ENCODE measurements around the gene HGS. TPM values are rescaled to one million over a fixed set of nuclear protein-coding genes. Genes with fewer than 3 reads are reported as not detected.
"Not testable (repeated sequence)": the region's sequence is repeated elsewhere in the genome, so short reads cannot be mapped to it uniquely, and the experiment has no call there.

HGS gene
- total RNA-seq, 4 donors from 2014 or later, result 91.0 to 181 (median 107) TPM

DNA sequence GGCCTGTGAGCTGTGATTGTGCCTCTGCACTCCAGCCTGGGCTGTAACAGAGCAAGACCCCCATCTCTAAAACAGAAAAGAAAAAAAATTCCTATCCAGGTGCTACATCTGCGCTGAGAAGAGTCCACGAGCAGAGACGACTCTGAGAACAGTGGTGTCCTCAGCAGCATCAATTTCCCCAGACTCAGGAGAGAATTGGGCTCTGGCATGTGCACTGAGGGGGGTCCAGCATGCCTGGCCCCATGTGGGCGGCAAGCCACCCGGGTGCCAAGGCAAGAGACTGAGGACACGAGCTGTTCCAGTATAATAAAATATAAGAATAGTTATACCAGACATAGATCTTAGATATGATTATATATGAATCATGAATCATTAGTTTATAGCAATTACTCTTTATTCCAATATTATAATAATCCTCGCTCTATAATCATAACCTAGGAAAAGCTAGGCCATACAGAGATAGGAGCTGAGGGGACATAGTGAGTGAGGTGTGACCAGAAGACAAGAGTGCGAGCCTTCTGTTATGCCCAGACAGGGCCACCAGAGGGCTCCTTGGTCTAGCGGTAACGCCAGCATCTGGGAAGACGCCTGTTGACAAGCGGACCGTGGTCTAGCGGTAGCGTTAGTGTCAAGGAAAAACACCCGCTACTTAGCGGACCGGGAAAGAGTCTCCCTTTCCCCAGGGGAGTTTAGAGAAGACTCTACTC, 8.1 kb upstream of the HGS start:
- not testable (repeated sequence) for DNase-seq (ENCODE audit: low spot score in 2 of 2)
- H3K36me3 ChIP-seq, result peaks cover 45% of the 10 kb centered on the region
- 43% methylated on average over 18 of the region's 18 CpGs for WGBS

DNA sequence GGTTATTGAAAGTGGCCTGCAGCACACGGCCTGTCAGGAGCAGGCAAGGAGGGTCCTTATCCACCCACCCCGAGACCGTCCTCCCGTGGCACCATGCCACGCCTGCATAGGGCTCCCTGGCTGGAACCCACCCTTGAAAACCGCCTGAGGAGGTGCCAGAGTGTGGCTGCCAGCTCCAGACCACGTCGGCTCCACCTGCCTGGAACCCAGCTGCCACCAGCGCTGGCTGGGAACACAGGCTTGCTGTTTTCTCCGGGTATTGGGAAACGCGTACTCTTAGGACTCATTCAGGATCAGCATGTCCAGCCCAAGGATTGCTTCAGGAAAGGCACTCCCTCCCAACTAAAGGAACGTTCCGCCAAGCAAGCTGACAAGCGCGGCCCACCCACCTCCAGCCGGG, 6.9 kb upstream of the HGS start:
- no peak for TF ChIP-seq POLR2A (IDR thresholded peaks at IDR 0.05)
- TF ChIP-seq EP300 (IDR thresholded peaks at IDR 0.05), result no peak
- TF ChIP-seq, protein P1, sequence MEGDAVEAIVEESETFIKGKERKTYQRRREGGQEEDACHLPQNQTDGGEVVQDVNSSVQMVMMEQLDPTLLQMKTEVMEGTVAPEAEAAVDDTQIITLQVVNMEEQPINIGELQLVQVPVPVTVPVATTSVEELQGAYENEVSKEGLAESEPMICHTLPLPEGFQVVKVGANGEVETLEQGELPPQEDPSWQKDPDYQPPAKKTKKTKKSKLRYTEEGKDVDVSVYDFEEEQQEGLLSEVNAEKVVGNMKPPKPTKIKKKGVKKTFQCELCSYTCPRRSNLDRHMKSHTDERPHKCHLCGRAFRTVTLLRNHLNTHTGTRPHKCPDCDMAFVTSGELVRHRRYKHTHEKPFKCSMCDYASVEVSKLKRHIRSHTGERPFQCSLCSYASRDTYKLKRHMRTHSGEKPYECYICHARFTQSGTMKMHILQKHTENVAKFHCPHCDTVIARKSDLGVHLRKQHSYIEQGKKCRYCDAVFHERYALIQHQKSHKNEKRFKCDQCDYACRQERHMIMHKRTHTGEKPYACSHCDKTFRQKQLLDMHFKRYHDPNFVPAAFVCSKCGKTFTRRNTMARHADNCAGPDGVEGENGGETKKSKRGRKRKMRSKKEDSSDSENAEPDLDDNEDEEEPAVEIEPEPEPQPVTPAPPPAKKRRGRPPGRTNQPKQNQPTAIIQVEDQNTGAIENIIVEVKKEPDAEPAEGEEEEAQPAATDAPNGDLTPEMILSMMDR (IDR thresholded peaks at IDR 0.05), result no peak
- TF ChIP-seq POLR2AphosphoS5 (IDR thresholded peaks at IDR 0.05), result no peak
- H3K36me3 ChIP-seq, result peaks cover 36% of the 10 kb centered on the region
- WGBS, result 85% methylated on average over 10 of the region's 17 CpGs
- no peak for DNase-seq (ENCODE audit: low spot score in 2 of 2)
- H3K27me3 ChIP-seq, result no peaks in the 10 kb centered on the region
- no peaks in the 10 kb centered on the region for H3K9me3 ChIP-seq
- no peak overlapping the region for H3K4me3 ChIP-seq
- peak overlapping the region; percentile 45 for H3K27ac ChIP-seq
- H3K4me1 ChIP-seq, result peaks cover 3% of the 10 kb centered on the region

More for the DNA sequence above, 8.1 kb upstream of the HGS start:
- H3K9me3 ChIP-seq, H3K27ac ChIP-seq, H3K4me3 ChIP-seq, H3K27me3 ChIP-seq, H3K4me1 ChIP-seq: not testable (repeated sequence)
- TF ChIP-seq, protein P1 (IDR thresholded peaks at IDR 0.05), result peak; percentile 54 to 79

DNA sequence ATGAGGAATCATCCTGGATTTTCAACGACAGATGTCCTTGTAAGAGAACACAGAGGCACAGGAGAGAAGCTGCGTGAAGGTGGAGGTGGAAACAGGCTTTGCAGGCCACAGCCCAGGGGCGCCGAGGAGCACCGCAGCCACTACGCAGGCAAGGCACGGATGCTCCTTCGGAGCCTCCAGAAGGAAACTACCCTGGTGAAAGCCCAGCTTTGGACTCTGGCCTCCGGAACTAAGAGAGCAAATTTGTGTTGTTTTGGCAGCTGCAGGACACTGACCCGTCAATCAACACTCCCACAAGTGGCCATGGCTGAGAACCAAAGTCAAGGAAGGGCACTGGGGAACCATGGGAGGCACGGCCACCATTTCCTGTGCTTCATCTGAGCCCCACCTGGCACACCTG, 3.7 kb upstream of the HGS start:
- WGBS, result 84% methylated on average over 11 of the region's 11 CpGs
- peaks cover 24% of the 10 kb centered on the region for H3K4me1 ChIP-seq
- no peak for DNase-seq (ENCODE audit: low spot score in 2 of 2)
- H3K27me3 ChIP-seq, result no peaks in the 10 kb centered on the region
- no peak overlapping the region for H3K27ac ChIP-seq
- peaks cover 5% of the 10 kb centered on the region for H3K36me3 ChIP-seq
- H3K9me3 ChIP-seq, result no peaks in the 10 kb centered on the region
- no peak overlapping the region for H3K4me3 ChIP-seq
- no peak for TF ChIP-seq POLR2A (IDR thresholded peaks at IDR 0.05)
- no peak for TF ChIP-seq EP300 (IDR thresholded peaks at IDR 0.05)
- TF ChIP-seq POLR2AphosphoS5 (IDR thresholded peaks at IDR 0.05), result no peak
- TF ChIP-seq, protein P1 (IDR thresholded peaks at IDR 0.05), result no peak

DNA sequence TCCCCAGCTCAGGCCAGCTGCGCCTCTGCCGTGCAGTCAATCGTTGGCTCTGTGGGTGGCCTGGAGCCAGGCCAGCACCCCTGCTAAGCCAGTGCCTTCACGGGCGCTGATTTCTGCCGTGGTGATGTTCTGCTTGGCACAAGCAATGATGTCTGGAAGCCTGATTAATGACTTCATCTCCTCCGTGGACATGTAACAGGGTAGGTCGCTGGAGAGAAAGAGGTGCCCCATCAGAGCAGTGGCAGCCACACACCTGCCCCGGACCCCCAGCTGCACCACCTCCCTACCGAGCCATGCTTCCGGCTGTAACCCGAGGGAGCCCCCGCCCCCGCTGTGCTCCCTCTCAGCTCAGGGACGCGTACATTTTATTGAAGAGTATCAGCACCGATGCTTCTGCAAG, 2.1 kb upstream of the HGS start:
- no peaks in the 10 kb centered on the region for H3K9me3 ChIP-seq
- H3K27ac ChIP-seq, result no peak overlapping the region
- peaks cover 36% of the 10 kb centered on the region for H3K4me1 ChIP-seq
- H3K36me3 ChIP-seq, result peaks cover 14% of the 10 kb centered on the region
- DNase-seq (ENCODE audit: low spot score in 2 of 2), result peak in 1 of 2 donors; percentile 57
- TF ChIP-seq POLR2A (IDR thresholded peaks at IDR 0.05) (no peak), POLR2AphosphoS5 (IDR thresholded peaks at IDR 0.05) (no peak), EP300 (IDR thresholded peaks at IDR 0.05) (no peak)
- TF ChIP-seq, protein P1 (IDR thresholded peaks at IDR 0.05), result no peak
- H3K4me3 ChIP-seq, result no peak overlapping the region
- no peaks in the 10 kb centered on the region for H3K27me3 ChIP-seq
- 66% methylated on average over 13 of the region's 17 CpGs for WGBS

DNA sequence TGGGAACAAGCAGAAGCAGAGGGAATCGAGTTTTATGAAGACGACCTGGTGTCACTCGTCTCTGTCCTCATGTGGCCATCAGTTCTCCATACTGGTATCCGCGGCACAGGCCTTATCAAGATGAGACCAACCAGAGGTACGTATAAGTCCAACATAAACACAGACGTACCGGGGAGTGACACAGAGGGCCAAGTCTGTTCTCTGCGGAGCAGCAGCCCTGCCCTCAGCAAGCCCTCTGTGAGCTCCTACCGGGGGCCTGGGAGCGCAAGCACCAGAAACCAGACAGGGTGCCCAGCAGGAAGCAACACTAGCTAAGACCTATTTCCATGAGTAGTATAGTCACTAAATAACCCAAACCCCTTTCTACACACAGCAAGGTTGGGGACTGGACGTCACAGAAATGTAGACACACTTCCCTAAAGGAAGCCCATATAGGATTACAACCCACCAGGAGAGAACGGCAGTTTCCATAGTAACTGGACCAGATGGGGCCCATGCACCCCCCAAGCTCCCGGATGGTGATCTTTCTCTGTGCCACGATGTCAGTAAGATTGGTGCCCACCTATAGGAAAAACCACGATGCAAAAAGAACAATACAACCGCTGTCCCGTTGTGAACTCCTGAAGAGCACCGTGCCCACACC, 1.1 kb upstream of the HGS start:
- peak overlapping the region; percentile 93 for H3K27ac ChIP-seq
- no peaks in the 10 kb centered on the region for H3K9me3 ChIP-seq
- TF ChIP-seq POLR2AphosphoS5 (IDR thresholded peaks at IDR 0.05) (no peak), POLR2A (IDR thresholded peaks at IDR 0.05) (no peak), EP300 (IDR thresholded peaks at IDR 0.05) (no peak)
- TF ChIP-seq, protein P1 (IDR thresholded peaks at IDR 0.05), result no peak
- peaks cover 24% of the 10 kb centered on the region for H3K36me3 ChIP-seq
- H3K27me3 ChIP-seq, result no peaks in the 10 kb centered on the region
- peak in 1 of 2 donors; percentile 46 for DNase-seq (ENCODE audit: low spot score in 2 of 2)
- H3K4me1 ChIP-seq, result peaks cover 36% of the 10 kb centered on the region
- WGBS, result 5% methylated on average over 8 of the region's 19 CpGs
- H3K4me3 ChIP-seq, result peak overlapping the region; percentile 70
